Measurements from ENCODE around the gene FABP7. TPM values are rescaled to one million over a fixed set of nuclear protein-coding genes. Genes with fewer than 3 reads are reported as not detected.

Gene FABP7
- total RNA-seq, 1 experiment from 2014 or later = not detected

GRCh38 chr6:122798099-122798641, 18.7 kb downstream of the FABP7 start (continued):
- peak; percentile 74 for TF ChIP-seq SP1 (IDR thresholded peaks at IDR 0.05; ENCODE audit: low read depth)

GRCh38 chr6:122799140-122799745, 19.7 kb downstream of the FABP7 start:
- no peak for ATAC-seq
- ChIA-PET RAD21 (ENCODE audit: low non-redundant PET in 1 of 2, low total read pairs in 2 of 2, uncharacterized antibody in 2 of 2, unreplicated experiment in 2 of 2) (no interaction called here), POLR2A (interaction anchor here (1.1 to 1.8 kb wide), 2 partner anchors 10 to 19 kb away, joined by 3 to 18 read pairs; partner anchors contain the start of gene SMPDL3A), CTCF (no interaction called here)
- no peak for DNase-seq (ENCODE audit: low read depth, low spot score)
- TF ChIP-seq FOSL1 (IDR thresholded peaks at IDR 0.05; ENCODE audit: low read depth) (no peak), YY1 (IDR thresholded peaks at IDR 0.05; ENCODE audit: extremely low read depth, insufficient replicate concordance, low read depth, low read length) (no peak), ZFX (IDR thresholded peaks at IDR 0.05) (no peak), CBX3 (IDR thresholded peaks at IDR 0.05; ENCODE audit: low read depth) (no peak), SRF (IDR thresholded peaks at IDR 0.05; ENCODE audit: low read depth) (no peak), MAX (IDR thresholded peaks at IDR 0.05) (no peak), TCF7L2 (IDR thresholded peaks at IDR 0.05; ENCODE audit: borderline replicate concordance, extremely low read depth, insufficient read depth, insufficient read length) (no peak), EZH2phosphoT487 (IDR thresholded peaks at IDR 0.05; ENCODE audit: borderline replicate concordance) (no peak), CTCF (IDR thresholded peaks at IDR 0.05 in 2 of 3, conservative IDR thresholded peaks at IDR 0.05 in 1 of 3; ENCODE audit: borderline replicate concordance in 1 of 3, insufficient read depth in 1 of 3, low read depth in 2 of 3, low read length in 2 of 3) (no peak), EGR1 (IDR thresholded peaks at IDR 0.05; ENCODE audit: low read depth) (no peak)
- peak overlapping the region; percentile 65 for H3K4me2 ChIP-seq (ENCODE audit: low read length)
- no peaks in the 10 kb centered on the region for H4K20me1 ChIP-seq (ENCODE audit: insufficient read depth)
- H3K9ac ChIP-seq (ENCODE audit: low read length) = no peak overlapping the region
- H3K79me2 ChIP-seq (ENCODE audit: insufficient read depth, low read length) = no peaks in the 10 kb centered on the region
- H3K27me3 ChIP-seq (ENCODE audit: insufficient read depth, low read length) = no peaks in the 10 kb centered on the region
- no peaks in the 10 kb centered on the region for H3K36me3 ChIP-seq (ENCODE audit: control insufficient read depth in 1 of 2, insufficient read depth in 2 of 2, low read length in 2 of 2)
- peaks cover 3 to 34% of the 10 kb centered on the region in 2 experiments for H3K4me1 ChIP-seq (ENCODE audit: control insufficient read depth in 1 of 2, insufficient read depth in 2 of 2, low read length in 2 of 2)
- intact Hi-C loops (cut with micrococcal nuclease) = no loop called here
- H3K9me3 ChIP-seq (ENCODE audit: control insufficient read depth in 1 of 2, insufficient read depth in 1 of 2, low read depth in 1 of 2, low read length in 2 of 2) = no peaks in the 10 kb centered on the region
- no peak overlapping the region for H2AFZ ChIP-seq (ENCODE audit: low read depth, low read length, poor library complexity, severe bottlenecking)
- no peak overlapping the region for H3K27ac ChIP-seq (ENCODE audit: low read depth, low read length)
- H3K4me3 ChIP-seq (replicated peaks in 1 of 2; ENCODE audit: low read depth in 1 of 2, low read length in 2 of 2) = no peak overlapping the region
- H3K9me2 ChIP-seq (ENCODE audit: insufficient read depth) = no peaks in the 10 kb centered on the region
- BruUV-seq (replicated peaks) = no TSS peak
